MM.1S (cell line): ENCODE data around the gene LRPAP1.

Experiments
- DNase-seq: peaks from one replicate; pipeline ENCODE4 v3.0.0-alpha.2; 2015
- H2AFZ ChIP-seq: fragments of 300-600 bp; sonication (generic); 2 replicates; pipeline ENCODE4 v1.6.0; 2016; ENCODE audit warnings: antibody characterized with exemption, low read length
- H3F3A ChIP-seq: fragments of 300-600 bp; sonication (generic); 2 replicates; pipeline ENCODE4 v1.6.1; 2016; ENCODE audit warnings: mild to moderate bottlenecking, antibody characterized with exemption, low read length, moderate library complexity, mixed read lengths; ENCODE audit not compliant: insufficient read depth
- H3K27ac ChIP-seq: fragments of 300-600 bp; sonication (generic); 2 replicates; pipeline ENCODE4 v1.5.1; 2016; ENCODE audit warnings: mild to moderate bottlenecking, low read length
- H3K27me3 ChIP-seq: fragments of 300-600 bp; sonication (generic); replicated peaks from 2 replicates; pipeline ENCODE4 v1.6.0; 2016; ENCODE audit warnings: low read length; ENCODE audit not compliant: insufficient read depth
- H3K36me3 ChIP-seq: fragments of 300-600 bp; sonication (generic); replicated peaks from 2 replicates; pipeline ENCODE4 v1.6.1; 2016; ENCODE audit warnings: mild to moderate bottlenecking, low read length, mixed read lengths; ENCODE audit not compliant: insufficient read depth
- H3K4me1 ChIP-seq: fragments of 300-600 bp; sonication (generic); 2 replicates; pipeline ENCODE4 v1.6.1; 2016; ENCODE audit warnings: low read length, mixed read lengths
- H3K4me2 ChIP-seq: fragments of 300-600 bp; sonication (generic); 2 replicates; pipeline ENCODE4 v1.6.0; 2016; ENCODE audit warnings: low read depth, low read length
- H3K4me3 ChIP-seq: fragments of 300-600 bp; sonication (generic); 2 replicates; pipeline ENCODE4 v1.5.1; 2016; ENCODE audit warnings: low read length, mixed read lengths
- H3K79me2 ChIP-seq: fragments of 300-600 bp; sonication (generic); 2 replicates; pipeline ENCODE4 v1.6.1; 2016; ENCODE audit warnings: mixed run types, low read length, mixed read lengths
- H3K9ac ChIP-seq: fragments of 300-600 bp; sonication (generic); 2 replicates; pipeline ENCODE4 v1.6.1; 2016; ENCODE audit warnings: low read length, mixed read lengths
- H3K9me2 ChIP-seq: fragments of 300-600 bp; sonication (generic); replicated peaks from 2 replicates; pipeline ENCODE4 v1.6.1; 2016; ENCODE audit warnings: mild to moderate bottlenecking, low read length, mixed read lengths; ENCODE audit not compliant: insufficient read depth
- H3K9me3 ChIP-seq: fragments of 300-600 bp; sonication (generic); replicated peaks from 2 replicates; pipeline ENCODE4 v1.6.1; 2016; ENCODE audit warnings: mild to moderate bottlenecking, low read length, mixed read lengths; ENCODE audit not compliant: insufficient read depth
- H4K20me1 ChIP-seq: fragments of 300-600 bp; sonication (generic); 2 replicates; pipeline ENCODE4 v1.6.1; 2016; ENCODE audit warnings: mild to moderate bottlenecking, low read length, moderate library complexity, mixed read lengths; ENCODE audit not compliant: insufficient read depth
- CTCF ChIP-seq: fragments of 300-600 bp; sonication (generic); IDR thresholded peaks from 2 replicates; pipeline ENCODE4 v1.5.1; 2016; ENCODE audit warnings: antibody characterized with exemption, low read length, mixed read lengths
- EZH2 ChIP-seq: fragments of 300-600 bp; sonication (generic); optimal IDR thresholded peaks from 2 replicates; pipeline ENCODE3; 2017; ENCODE audit warnings: low read depth, mild to moderate bottlenecking, antibody characterized with exemption, low read length, mixed read lengths
- EZH2phosphoT487 ChIP-seq: fragments of 300-600 bp; sonication (generic); IDR thresholded peaks from 2 replicates; pipeline ENCODE4 v1.6.1; 2018; ENCODE audit warnings: antibody characterized with exemption, low read length

Gene LRPAP1

GRCh38 chr4:3530051-3530450, 2.2 kb downstream of the LRPAP1 start:
- DNase-seq: no peak
- H3K9ac ChIP-seq: no peak overlapping the region
- H3F3A ChIP-seq: no peaks in the 10 kb centered on the region
- H3K27me3 ChIP-seq: peaks cover 11% of the 10 kb centered on the region
- H2AFZ ChIP-seq: no peak overlapping the region
- no peak overlapping the region for H3K4me2 ChIP-seq
- no peaks in the 10 kb centered on the region for H4K20me1 ChIP-seq
- H3K36me3 ChIP-seq: no peaks in the 10 kb centered on the region
- no peaks in the 10 kb centered on the region for H3K9me3 ChIP-seq
- 0 out of 2 replicates have a peak, but pooled peaks cover 4% of the 10 kb centered on the region for H3K4me1 ChIP-seq
- no peaks in the 10 kb centered on the region for H3K9me2 ChIP-seq
- H3K27ac ChIP-seq: no peak overlapping the region
- peaks cover 63% of the 10 kb centered on the region for H3K79me2 ChIP-seq
- TF ChIP-seq EZH2phosphoT487: no peak
- TF ChIP-seq CTCF: no peak
- H3K4me3 ChIP-seq: no peak overlapping the region

- no peak overlapping the region for H3K9ac ChIP-seq
- no peaks in the 10 kb centered on the region for H3K9me2 ChIP-seq
- no peaks in the 10 kb centered on the region for H3K9me3 ChIP-seq
- H3F3A ChIP-seq: no peaks in the 10 kb centered on the region
- H3K4me2 ChIP-seq: no peak overlapping the region
- H3K36me3 ChIP-seq: no peaks in the 10 kb centered on the region
- 0 out of 2 replicates have a peak, but pooled peaks cover 4% of the 10 kb centered on the region for H3K4me1 ChIP-seq
- H3K27me3 ChIP-seq: peaks cover 10% of the 10 kb centered on the region
- no peak for DNase-seq
- H3K27ac ChIP-seq: no peak overlapping the region
- H3K79me2 ChIP-seq: peaks cover 63% of the 10 kb centered on the region
- no peak overlapping the region for H3K4me3 ChIP-seq
- TF ChIP-seq EZH2 (no peak), EZH2phosphoT487 (no peak), CTCF (no peak)
- no peak overlapping the region for H2AFZ ChIP-seq
- H4K20me1 ChIP-seq: no peaks in the 10 kb centered on the region
Measured at GRCh38 chr4:3529363-3529762, 2.9 kb downstream of the LRPAP1 start.

- Histone ChIP-seq H3K27ac (no peak overlapping the region), H3K36me3 (no peaks in the 10 kb centered on the region), H3K4me2 (no peak overlapping the region), H4K20me1 (no peaks in the 10 kb centered on the region), H3K9ac (no peak overlapping the region), H3K79me2 (peaks cover 63% of the 10 kb centered on the region), H2AFZ (no peak overlapping the region), H3K4me1 (0 out of 2 replicates have a peak, but pooled peaks cover 4% of the 10 kb centered on the region), H3K4me3 (no peak overlapping the region), H3K9me2 (no peaks in the 10 kb centered on the region), H3F3A (no peaks in the 10 kb centered on the region), H3K27me3 (no peaks in the 10 kb centered on the region), H3K9me3 (no peaks in the 10 kb centered on the region)
- no peak for TF ChIP-seq EZH2phosphoT487
- TF ChIP-seq CTCF: no peak
- TF ChIP-seq EZH2: no peak
- no peak for DNase-seq
Measured at GRCh38 chr4:3527914-3528876, 4.0 kb downstream of the LRPAP1 start.
